ENCODE data around the gene MGAT4D.

DNA sequence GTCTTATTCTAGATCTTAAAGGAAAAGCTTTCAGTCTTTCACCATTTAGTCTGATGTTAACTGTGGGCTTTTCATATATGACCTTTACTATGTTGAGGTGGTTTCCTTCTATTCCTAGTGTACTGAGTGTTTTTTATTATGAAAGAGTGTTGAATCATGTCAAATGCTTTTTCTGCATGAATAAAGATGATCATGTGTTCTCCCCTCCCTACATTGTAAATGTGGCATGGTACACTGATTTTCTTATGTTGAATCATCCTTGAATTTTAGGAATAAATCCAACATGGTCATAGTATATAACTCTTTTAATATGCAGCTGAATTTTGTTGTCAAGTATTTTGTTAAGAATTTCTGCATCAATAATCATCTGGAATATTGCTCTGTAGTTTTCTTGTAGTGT lies 75.0 kb downstream of the MGAT4D start:
- TF ChIP-seq, protein P1, sequence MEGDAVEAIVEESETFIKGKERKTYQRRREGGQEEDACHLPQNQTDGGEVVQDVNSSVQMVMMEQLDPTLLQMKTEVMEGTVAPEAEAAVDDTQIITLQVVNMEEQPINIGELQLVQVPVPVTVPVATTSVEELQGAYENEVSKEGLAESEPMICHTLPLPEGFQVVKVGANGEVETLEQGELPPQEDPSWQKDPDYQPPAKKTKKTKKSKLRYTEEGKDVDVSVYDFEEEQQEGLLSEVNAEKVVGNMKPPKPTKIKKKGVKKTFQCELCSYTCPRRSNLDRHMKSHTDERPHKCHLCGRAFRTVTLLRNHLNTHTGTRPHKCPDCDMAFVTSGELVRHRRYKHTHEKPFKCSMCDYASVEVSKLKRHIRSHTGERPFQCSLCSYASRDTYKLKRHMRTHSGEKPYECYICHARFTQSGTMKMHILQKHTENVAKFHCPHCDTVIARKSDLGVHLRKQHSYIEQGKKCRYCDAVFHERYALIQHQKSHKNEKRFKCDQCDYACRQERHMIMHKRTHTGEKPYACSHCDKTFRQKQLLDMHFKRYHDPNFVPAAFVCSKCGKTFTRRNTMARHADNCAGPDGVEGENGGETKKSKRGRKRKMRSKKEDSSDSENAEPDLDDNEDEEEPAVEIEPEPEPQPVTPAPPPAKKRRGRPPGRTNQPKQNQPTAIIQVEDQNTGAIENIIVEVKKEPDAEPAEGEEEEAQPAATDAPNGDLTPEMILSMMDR (IDR thresholded peaks at IDR 0.05) = no peak
- TF ChIP-seq POLR2A (IDR thresholded peaks at IDR 0.05) = no peak
